ENCODE data around the gene KLLN. TPM values are rescaled to one million over a fixed set of nuclear protein-coding genes. Genes with fewer than 3 reads are reported as not detected.
"Not testable (repeated sequence)": the region's sequence is repeated elsewhere in the genome, so short reads cannot be mapped to it uniquely, and the experiment has no call there.

Gene KLLN
- total RNA-seq, 1 donor from 2014 or later = 0.82 TPM

GRCh38 chr10:87867453-87867852 is 4.1 kb upstream of the KLLN start:
- DNase-seq (ENCODE audit: low spot score in 2 of 2) (no peak), FAIRE-seq (no peak)

GRCh38 chr10:87866412-87866974 is 3.2 kb upstream of the KLLN start:
- FAIRE-seq = no peak
- DNase-seq (ENCODE audit: low spot score in 2 of 2) = no peak

GRCh38 chr10:87865241-87865881 is 2.0 kb upstream of the KLLN start:
- no peak for DNase-seq (ENCODE audit: low spot score in 2 of 2)
- no peak for FAIRE-seq

GRCh38 chr10:87864496-87865059 is 1.2 kb upstream of the KLLN start:
- DNase-seq (ENCODE audit: low spot score in 2 of 2) (no peak), FAIRE-seq (no peak)

- not testable (repeated sequence) for DNase-seq (ENCODE audit: low spot score in 2 of 2); FAIRE-seq
Observed at GRCh38 chr10:87863951-87864495, 690 bp upstream of the KLLN start.

- FAIRE-seq = no peak
- peak in 1 of 2 donors; percentile 35 for DNase-seq (ENCODE audit: low spot score in 2 of 2)
Observed at GRCh38 chr10:87862679-87863052, 667 bp downstream of the KLLN start.

GRCh38 chr10:87861953-87862678 is 1.2 kb downstream of the KLLN start:
- no peak for FAIRE-seq
- peak; percentile 81 for DNase-seq (ENCODE audit: low spot score in 2 of 2)

GRCh38 chr10:87861566-87861952 is 1.8 kb downstream of the KLLN start:
- FAIRE-seq (no peak), DNase-seq (ENCODE audit: low spot score in 2 of 2) (peak in 1 of 2 donors; percentile 34)

GRCh38 chr10:87860816-87861403 is 2.4 kb downstream of the KLLN start:
- FAIRE-seq (no peak), DNase-seq (ENCODE audit: low spot score in 2 of 2) (no peak)

GRCh38 chr10:87860156-87860795 is 3.1 kb downstream of the KLLN start:
- no peak for FAIRE-seq
- DNase-seq (ENCODE audit: low spot score in 2 of 2) = peak in 1 of 2 donors; percentile 37

GRCh38 chr10:87855665-87856064 is 7.7 kb downstream of the KLLN start:
- FAIRE-seq = not testable (repeated sequence)

GRCh38 chr10:87855247-87855646 is 8.1 kb downstream of the KLLN start:
- not testable (repeated sequence) for FAIRE-seq; DNase-seq (ENCODE audit: low spot score in 2 of 2)

More at GRCh38 chr10:87855665-87856064, 7.7 kb downstream of the KLLN start:
- not testable (repeated sequence) for DNase-seq (ENCODE audit: low spot score in 2 of 2)

- FAIRE-seq = no peak
- no peak for DNase-seq (ENCODE audit: low spot score in 2 of 2)
Observed at GRCh38 chr10:87852089-87852488, 11.2 kb downstream of the KLLN start.

GRCh38 chr10:87850742-87851205 is 12.6 kb downstream of the KLLN start:
- FAIRE-seq = no peak
- peak in 1 of 2 donors; percentile 46 for DNase-seq (ENCODE audit: low spot score in 2 of 2)

- DNase-seq (ENCODE audit: low spot score in 2 of 2) (no peak), FAIRE-seq (no peak)
Observed at GRCh38 chr10:87849001-87849400, 14.3 kb downstream of the KLLN start.

GRCh38 chr10:87847550-87847949 is 15.8 kb downstream of the KLLN start:
- no peak for FAIRE-seq
- DNase-seq (ENCODE audit: low spot score in 2 of 2) = no peak

GRCh38 chr10:87846711-87847110 is 16.6 kb downstream of the KLLN start:
- not testable (repeated sequence) for FAIRE-seq

GRCh38 chr10:87846023-87846422 is 17.3 kb downstream of the KLLN start:
- FAIRE-seq = no peak

More at GRCh38 chr10:87846711-87847110, 16.6 kb downstream of the KLLN start:
- not testable (repeated sequence) for DNase-seq (ENCODE audit: low spot score in 2 of 2)

GRCh38 chr10:87845624-87845998 is 17.7 kb downstream of the KLLN start:
- DNase-seq (ENCODE audit: low spot score in 2 of 2) (no peak), FAIRE-seq (peak; percentile 8)

More at GRCh38 chr10:87846023-87846422, 17.3 kb downstream of the KLLN start:
- DNase-seq (ENCODE audit: low spot score in 2 of 2) = no peak

Measured in frontal cortex (tissue), 4 donors.